ENCODE data around the gene RERE. TPM values are rescaled to one million over a fixed set of nuclear protein-coding genes. Genes with fewer than 3 reads are reported as not detected.

The RERE gene
- total RNA-seq, 2 experiments from 2014 or later = 45.8 to 57.1 TPM

DNA sequence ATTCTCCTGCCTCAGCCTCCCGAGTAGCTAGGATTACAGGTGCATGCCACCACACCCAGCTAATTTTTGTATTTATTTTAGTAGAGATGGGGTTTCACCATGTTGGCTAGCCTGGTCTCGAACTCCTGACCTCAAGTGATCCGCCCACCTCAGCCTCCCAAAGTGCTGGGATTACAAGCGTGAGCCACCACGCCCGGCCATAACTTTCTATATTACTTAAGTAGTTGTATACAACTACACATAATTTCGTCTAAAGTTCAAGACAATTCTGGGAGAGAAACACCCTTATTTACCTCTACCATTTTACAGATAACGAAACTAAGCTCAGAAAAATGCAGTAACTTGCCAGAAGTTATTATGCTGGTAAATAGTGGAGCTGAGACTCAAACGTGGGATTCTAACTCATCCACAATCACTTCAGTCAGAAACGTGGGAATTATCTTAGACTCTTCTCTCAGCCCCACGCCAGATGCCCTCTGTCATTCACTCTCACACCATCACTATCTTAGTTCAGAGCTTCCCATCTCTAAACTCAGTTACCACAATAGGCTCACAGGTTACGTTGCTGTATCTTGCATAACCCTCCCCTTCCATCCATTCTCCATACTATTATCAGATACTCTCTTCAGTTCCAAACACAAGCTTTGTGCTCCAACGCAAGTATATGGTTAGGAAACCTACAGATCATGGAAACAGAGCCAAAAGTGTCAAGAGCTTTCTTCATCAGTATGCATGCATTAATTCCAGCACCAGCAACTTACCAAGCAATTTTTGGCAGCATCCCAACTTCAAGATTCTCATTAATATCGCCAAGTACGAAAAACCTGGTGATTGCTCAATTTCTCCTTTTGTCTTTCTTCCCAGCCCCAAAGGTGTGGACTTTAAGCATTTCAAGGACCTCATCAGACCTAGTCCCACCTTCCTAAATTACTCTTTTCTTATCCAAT is 69.3 kb downstream of the RERE start:
- H3K4me3 Mint-ChIP-seq = no peak overlapping the region
- peaks cover 18% of the 10 kb centered on the region for H3K4me1 Mint-ChIP-seq (ENCODE audit: low read depth)
- intact Hi-C loops (cut with micrococcal nuclease) = no loop called here
- H3K9me3 Mint-ChIP-seq = no peaks in the 10 kb centered on the region
- TF ChIP-seq, protein P1, sequence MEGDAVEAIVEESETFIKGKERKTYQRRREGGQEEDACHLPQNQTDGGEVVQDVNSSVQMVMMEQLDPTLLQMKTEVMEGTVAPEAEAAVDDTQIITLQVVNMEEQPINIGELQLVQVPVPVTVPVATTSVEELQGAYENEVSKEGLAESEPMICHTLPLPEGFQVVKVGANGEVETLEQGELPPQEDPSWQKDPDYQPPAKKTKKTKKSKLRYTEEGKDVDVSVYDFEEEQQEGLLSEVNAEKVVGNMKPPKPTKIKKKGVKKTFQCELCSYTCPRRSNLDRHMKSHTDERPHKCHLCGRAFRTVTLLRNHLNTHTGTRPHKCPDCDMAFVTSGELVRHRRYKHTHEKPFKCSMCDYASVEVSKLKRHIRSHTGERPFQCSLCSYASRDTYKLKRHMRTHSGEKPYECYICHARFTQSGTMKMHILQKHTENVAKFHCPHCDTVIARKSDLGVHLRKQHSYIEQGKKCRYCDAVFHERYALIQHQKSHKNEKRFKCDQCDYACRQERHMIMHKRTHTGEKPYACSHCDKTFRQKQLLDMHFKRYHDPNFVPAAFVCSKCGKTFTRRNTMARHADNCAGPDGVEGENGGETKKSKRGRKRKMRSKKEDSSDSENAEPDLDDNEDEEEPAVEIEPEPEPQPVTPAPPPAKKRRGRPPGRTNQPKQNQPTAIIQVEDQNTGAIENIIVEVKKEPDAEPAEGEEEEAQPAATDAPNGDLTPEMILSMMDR (IDR thresholded peaks at IDR 0.05) = no peak
- H3K36me3 Mint-ChIP-seq (ENCODE audit: low read depth) = no peaks in the 10 kb centered on the region
- CTCF ChIA-PET = interaction anchor here (0.7 to 1.9 kb wide), 6 partner anchors 9 to 257 kb away, joined by 3 to 11 read pairs (median 4); no protein-coding TSS in a partner anchor
- POLR2A ChIA-PET = no interaction called here
- H3K27me3 Mint-ChIP-seq = no peaks in the 10 kb centered on the region
- ATAC-seq = no peak
- no peak for DNase-seq
- H3K27ac Mint-ChIP-seq = no peak overlapping the region

DNA sequence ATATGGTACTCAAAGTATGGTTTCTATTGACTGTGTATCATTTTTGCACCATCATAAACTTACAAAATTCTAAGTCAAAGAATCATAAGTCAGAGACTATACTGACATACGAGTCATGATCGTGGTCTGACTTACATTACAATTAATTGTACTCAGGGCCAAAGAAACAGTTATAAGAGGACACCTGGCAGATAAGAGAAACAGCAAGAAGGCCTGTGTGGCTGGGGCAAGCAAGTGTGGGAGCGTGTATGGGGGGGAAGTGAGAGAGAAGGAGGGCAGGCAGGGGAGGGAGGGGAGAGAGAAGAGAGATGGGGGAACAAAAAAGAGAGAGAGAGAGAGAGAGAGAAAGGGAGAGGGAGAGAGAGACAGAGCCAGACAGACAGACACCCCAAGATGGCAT is 70.9 kb downstream of the RERE start:
- POLR2A ChIA-PET = no interaction called here
- TF ChIP-seq, protein P1 (IDR thresholded peaks at IDR 0.05) = no peak

DNA sequence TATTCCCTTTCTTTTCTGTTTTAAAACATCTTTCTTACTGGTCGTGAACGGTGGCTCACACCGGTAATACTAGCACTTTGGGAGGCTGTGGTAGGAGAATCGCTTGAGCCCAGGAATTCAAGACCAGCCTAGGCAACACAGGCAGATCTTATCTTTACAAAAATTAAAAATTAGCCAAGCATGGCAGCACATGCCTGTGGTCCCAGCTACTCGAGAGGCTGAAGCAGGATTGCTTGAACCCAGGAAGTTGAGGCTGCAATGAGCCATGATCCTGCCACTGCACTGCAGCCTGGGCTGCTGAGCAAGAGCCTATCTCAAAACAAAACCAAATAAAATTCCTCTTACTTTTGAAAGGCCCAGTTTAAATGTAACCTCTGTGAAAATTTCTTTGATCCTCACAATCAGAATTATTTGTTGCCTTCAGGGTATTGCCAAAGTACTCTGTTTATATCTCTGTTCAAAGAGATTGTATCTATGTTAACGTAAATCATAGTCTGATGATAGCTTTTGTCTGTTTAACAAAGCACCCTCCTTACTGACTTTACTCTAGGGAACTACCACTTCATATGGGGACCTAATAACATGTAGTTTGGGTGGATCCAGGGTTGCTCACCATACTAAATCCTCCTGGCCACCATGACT is 71.6 kb downstream of the RERE start:
- no peak for ATAC-seq
- Mint-ChIP-seq H3K36me3 (ENCODE audit: low read depth) (peaks cover 6% of the 10 kb centered on the region), H3K4me3 (no peak overlapping the region), H3K9me3 (peaks cover 5% of the 10 kb centered on the region), H3K4me1 (ENCODE audit: low read depth) (peaks cover 15% of the 10 kb centered on the region), H3K27me3 (no peaks in the 10 kb centered on the region), H3K27ac (no peak overlapping the region)
- intact Hi-C loops (cut with micrococcal nuclease) = no loop called here
- TF ChIP-seq, protein P1 (IDR thresholded peaks at IDR 0.05) = no peak
- DNase-seq = no peak
- POLR2A ChIA-PET = no interaction called here
- CTCF ChIA-PET = interaction anchor here (0.7 to 1.1 kb wide), 2 partner anchors 18 to 103 kb away, joined by 3 read pairs; no protein-coding TSS in a partner anchor

More for the DNA sequence above, 70.9 kb downstream of the RERE start:
- intact Hi-C loops (cut with micrococcal nuclease) = no loop called here
- Mint-ChIP-seq H3K4me1 (ENCODE audit: low read depth) (peaks cover 12% of the 10 kb centered on the region), H3K9me3 (no peaks in the 10 kb centered on the region), H3K36me3 (ENCODE audit: low read depth) (no peaks in the 10 kb centered on the region), H3K27ac (no peak overlapping the region), H3K27me3 (no peaks in the 10 kb centered on the region), H3K4me3 (no peak overlapping the region)
- CTCF ChIA-PET = no interaction called here
- peak; percentile 17 for ATAC-seq
- no peak for DNase-seq

GRCh38 chr1:8745346-8745745 is 72.1 kb downstream of the RERE start:
- no peak overlapping the region for H3K4me3 Mint-ChIP-seq
- TF ChIP-seq, protein P1 (IDR thresholded peaks at IDR 0.05) = no peak
- ChIA-PET CTCF (interaction anchor here (0.7 to 1.8 kb wide), 3 partner anchors 18 to 184 kb away, joined by 3 to 4 read pairs (median 3); no protein-coding TSS in a partner anchor), POLR2A (no interaction called here)
- DNase-seq = no peak
- H3K27me3 Mint-ChIP-seq = no peaks in the 10 kb centered on the region
- ATAC-seq = no peak
- H3K27ac Mint-ChIP-seq = no peak overlapping the region
- H3K9me3 Mint-ChIP-seq = peaks cover 6% of the 10 kb centered on the region
- H3K4me1 Mint-ChIP-seq (ENCODE audit: low read depth) = peaks cover 13% of the 10 kb centered on the region
- peaks cover 7% of the 10 kb centered on the region for H3K36me3 Mint-ChIP-seq (ENCODE audit: low read depth)
- intact Hi-C loops (cut with micrococcal nuclease) = no loop called here
